ENCODE measurements around the gene HS2ST1.

DNA sequence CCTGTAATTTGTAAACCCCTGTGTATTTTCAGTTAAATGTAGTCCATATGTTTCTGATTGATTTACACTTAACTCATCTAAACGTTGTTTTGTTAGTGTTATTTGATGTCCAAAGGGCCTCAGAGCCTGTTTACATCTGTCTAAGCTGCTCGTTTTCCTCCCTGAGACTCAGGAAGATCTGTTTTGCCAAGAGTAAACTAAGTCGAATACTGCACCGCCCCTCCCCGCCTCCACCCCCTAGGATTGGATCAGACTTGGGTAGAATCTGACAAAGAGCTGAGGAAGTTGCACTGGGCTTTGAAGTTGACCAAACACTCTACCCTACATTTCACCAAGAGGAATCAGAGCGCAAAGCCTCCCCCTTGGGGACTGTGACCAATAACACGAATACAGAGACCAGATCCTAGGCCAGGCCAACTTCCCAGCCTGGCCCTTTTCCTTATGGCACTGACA, 207.3 kb downstream of the HS2ST1 start:
- TF ChIP-seq EP300 (IDR thresholded peaks at IDR 0.05; ENCODE audit: borderline replicate concordance in 1 of 2, control insufficient read depth in 1 of 2, low read depth in 2 of 2, low read length in 2 of 2) (no peak), POLR2AphosphoS5 (IDR thresholded peaks at IDR 0.05; ENCODE audit: low read length) (no peak)
